ENCODE data around the gene HDAC5. TPM values are rescaled to one million over a fixed set of nuclear protein-coding genes. Genes with fewer than 3 reads are reported as not detected.

Gene HDAC5
- total and polyA plus RNA-seq, 2 of the 8 experiments (the other 6 are each of a cell fraction or from before 2014, with no cell fraction given) = 48.5 to 54.4 TPM

DNA sequence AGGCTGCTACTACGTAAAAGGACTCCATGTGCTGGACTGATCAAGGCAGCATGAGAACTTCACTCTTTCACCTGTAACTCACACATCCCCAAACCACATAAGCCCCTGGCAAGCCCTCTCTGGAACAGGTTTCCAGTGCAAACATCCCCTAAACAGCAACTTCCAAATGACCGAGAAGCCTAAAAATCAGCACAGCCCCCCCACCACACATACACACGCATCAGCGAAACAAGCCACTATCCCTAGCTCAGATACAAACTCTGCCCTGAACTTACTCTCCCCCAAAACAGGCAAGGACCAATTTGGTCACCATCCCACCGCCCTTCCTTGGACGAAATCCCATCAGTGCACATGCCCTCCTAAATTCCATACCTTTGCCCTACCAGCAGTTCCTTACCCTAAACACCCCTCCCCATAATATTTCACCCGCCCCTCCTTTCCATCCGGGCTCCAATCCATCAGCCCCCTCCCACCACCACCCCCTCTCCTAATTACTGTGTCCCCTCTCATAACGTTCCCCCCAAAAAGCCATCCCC, 57.7 kb downstream of the HDAC5 start:
- Histone ChIP-seq H2BK120ac (replicated peaks; ENCODE audit: low read depth, low read length) (no peak overlapping the region), H2BK15ac (ENCODE audit: low read length) (no peak overlapping the region), H3K56ac (replicated peaks; ENCODE audit: insufficient read length, low read depth, low read length) (peak overlapping the region; percentile 74), H2AK5ac (ENCODE audit: low read depth, low read length) (peak overlapping the region; percentile 91; the same call in 1 of the 2 replicates), H3K27ac (ENCODE audit: low read depth, low read length) (peak overlapping the region; percentile 96), H3K4me1 (replicated peaks in 1 of 4; ENCODE audit: control insufficient read depth in 3 of 4, insufficient read depth in 4 of 4, low read length in 3 of 4) (peaks cover 0 to 2% (median under 1%) of the 10 kb centered on the region in 4 experiments; a peak in 2 of 7 replicates), H3K14ac (ENCODE audit: insufficient read length) (peak overlapping the region; percentile 98), H3K36me3 (ENCODE audit: control insufficient read depth in 2 of 4, insufficient read depth in 4 of 4, low read length in 3 of 4) (peaks cover 5 to 26% (median 16%) of the 10 kb centered on the region in 4 experiments; a peak in 6 of 8 replicates), H3K23me2 (ENCODE audit: low read depth, low read length) (peaks cover 7% of the 10 kb centered on the region), H3K18ac (ENCODE audit: extremely low read depth, low read length) (peak overlapping the region; percentile 95), H4K20me1 (replicated peaks in 1 of 2; ENCODE audit: control insufficient read depth in 1 of 2, insufficient read depth in 2 of 2, low read length in 2 of 2) (peaks cover 0 to 2% of the 10 kb centered on the region in 2 experiments), H3K9ac (replicated peaks in 1 of 4; ENCODE audit: extremely low read depth in 1 of 4, low read depth in 3 of 4, low read length in 3 of 4) (peak overlapping the region; percentile 87 to 94 (median 91)), H3K4me3 (ENCODE audit: extremely low read depth in 1 of 4, insufficient read depth in 2 of 4, low read depth in 3 of 4, low read length in 4 of 4) (peak overlapping the region; percentile 89 to 99 (median 97)), H3K9me3 (ENCODE audit: insufficient read depth in 2 of 2, low read depth in 1 of 2, low read length in 1 of 2) (no peaks in the 10 kb centered on the region), H4K8ac (ENCODE audit: extremely low read depth, insufficient read depth, low read length) (peak overlapping the region; percentile 97; the same call in 1 of the 2 replicates), H3K23ac (ENCODE audit: insufficient read length) (peak overlapping the region; percentile 6), H3K27me3 (replicated peaks in 1 of 4; ENCODE audit: control insufficient read depth in 3 of 4, extremely low read depth in 1 of 4, insufficient read depth in 3 of 4, low read length in 3 of 4) (no peaks in the 10 kb centered on the region), H3K79me2 (ENCODE audit: control insufficient read depth in 1 of 2, insufficient read depth in 2 of 2, low read length in 2 of 2) (peaks cover 31 to 53% of the 10 kb centered on the region in 2 experiments), H4K5ac (ENCODE audit: insufficient read length, low read depth, low read length) (peak overlapping the region; percentile 81), H3K4ac (replicated peaks; ENCODE audit: insufficient read length, low read depth, low read length) (peak overlapping the region; percentile 63), H2BK5ac (ENCODE audit: low read depth, low read length) (peak overlapping the region; percentile 95), H2BK12ac (ENCODE audit: low read depth, low read length) (no peak overlapping the region), H4K91ac (replicated peaks; ENCODE audit: insufficient read length, low read length) (no peak overlapping the region), H2BK20ac (ENCODE audit: low read length) (no peak overlapping the region), H2AFZ (ENCODE audit: low read length) (no peak overlapping the region), H3K79me1 (ENCODE audit: low read depth, low read length) (no peaks in the 10 kb centered on the region), H3K4me2 (ENCODE audit: insufficient read depth in 1 of 2, low read depth in 2 of 2, low read length in 2 of 2) (peak overlapping the region; percentile 93 to 98)
- FAIRE-seq (no peak), DNase-seq (ENCODE audit: low read depth in 1 of 2, low spot score in 2 of 2) (no peak)
- CTCF ChIA-PET (ENCODE audit: partially characterized antibody) = interaction anchor here (1.1 to 2.2 kb wide), 5 partner anchors 18 to 52 kb away, joined by 3 to 8 read pairs (median 6); no protein-coding TSS in a partner anchor
- POLR2A ChIA-PET (ENCODE audit: partially characterized antibody) = interaction anchor here (0.7 to 2.3 kb wide), 37 partner anchors 9 to 1478 kb away, joined by 3 to 23 read pairs (median 5); partner anchors contain the start of genes ASB16, NAGS and TMEM101
- no peak for TF ChIP-seq ZNF274 (IDR thresholded peaks at IDR 0.05; ENCODE audit: borderline replicate concordance, extremely low read depth, low read length)
- TF ChIP-seq SIN3A (conservative IDR thresholded peaks at IDR 0.05 in 1 of 2, IDR thresholded peaks at IDR 0.05 in 1 of 2; ENCODE audit: low read depth in 1 of 2, low read length in 2 of 2) = 0 out of 4 replicates have a peak, but pooled peaks of 1 of the 2 experiments have one; percentile 37
- no peak for TF ChIP-seq HDAC2 (IDR thresholded peaks at IDR 0.05; ENCODE audit: borderline replicate concordance in 1 of 2, low read depth in 2 of 2, low read length in 2 of 2)
- 1% methylated on average over 9 of the region's 9 CpGs; no CpG with 5 or more reads in 1 of the 2 experiments for WGBS, 2 experiments (ENCODE audit: extremely low coverage in 1 of 2, insufficient coverage in 1 of 2, insufficient read length in 1 of 2, insufficient replicate concordance in 2 of 2, low coverage in 1 of 2, low lambda C conversion rate in 2 of 2, missing lambda C conversion rate in 1 of 2)

Measured in H1 (cell line).